Measurements from ENCODE around the gene ELFN1.

DNA sequence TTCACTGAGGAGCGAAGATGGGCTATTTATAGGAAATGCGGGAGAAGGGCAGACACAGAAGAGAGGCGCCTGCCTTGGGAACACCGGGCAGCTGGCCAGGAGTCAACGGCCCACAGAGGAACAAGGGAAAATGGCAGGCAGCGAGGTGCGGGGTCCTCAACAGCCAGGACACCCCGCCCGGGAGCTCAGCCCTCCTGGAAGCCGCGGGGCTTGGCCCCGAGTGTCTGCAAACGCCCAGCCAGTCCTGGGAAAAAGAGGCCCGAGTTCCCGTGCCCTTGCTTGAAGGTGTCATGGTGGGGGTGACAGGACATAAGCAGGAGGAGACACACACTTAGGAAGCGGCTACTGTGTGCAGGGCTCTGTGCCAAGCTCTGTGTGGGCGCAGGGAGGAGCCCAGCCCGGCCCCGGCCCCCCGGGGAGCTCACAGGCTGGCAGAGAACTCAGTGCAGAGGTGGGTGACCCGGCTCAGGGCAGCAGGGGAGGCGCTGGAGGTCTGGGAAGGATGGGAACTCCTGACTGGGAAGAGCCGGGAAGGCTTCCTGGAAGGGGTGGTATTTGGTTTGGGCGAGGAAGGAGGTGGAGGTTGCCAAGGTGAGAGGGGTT, 79.9 kb downstream of the ELFN1 start:
- TF ChIP-seq POLR2AphosphoS5 (IDR thresholded peaks at IDR 0.05; ENCODE audit: low read depth, low read length): no peak
- no peak for TF ChIP-seq TAF1 (IDR thresholded peaks at IDR 0.05; ENCODE audit: borderline replicate concordance, insufficient read depth, low read length)
